ENCODE measurements around the gene ACOX3. TPM values are rescaled to one million over a fixed set of nuclear protein-coding genes. Genes with fewer than 3 reads are reported as not detected.

Gene ACOX3
- polyA plus RNA-seq, 4 donors = 15.4 to 19.2 (median 16.5) TPM

DNA sequence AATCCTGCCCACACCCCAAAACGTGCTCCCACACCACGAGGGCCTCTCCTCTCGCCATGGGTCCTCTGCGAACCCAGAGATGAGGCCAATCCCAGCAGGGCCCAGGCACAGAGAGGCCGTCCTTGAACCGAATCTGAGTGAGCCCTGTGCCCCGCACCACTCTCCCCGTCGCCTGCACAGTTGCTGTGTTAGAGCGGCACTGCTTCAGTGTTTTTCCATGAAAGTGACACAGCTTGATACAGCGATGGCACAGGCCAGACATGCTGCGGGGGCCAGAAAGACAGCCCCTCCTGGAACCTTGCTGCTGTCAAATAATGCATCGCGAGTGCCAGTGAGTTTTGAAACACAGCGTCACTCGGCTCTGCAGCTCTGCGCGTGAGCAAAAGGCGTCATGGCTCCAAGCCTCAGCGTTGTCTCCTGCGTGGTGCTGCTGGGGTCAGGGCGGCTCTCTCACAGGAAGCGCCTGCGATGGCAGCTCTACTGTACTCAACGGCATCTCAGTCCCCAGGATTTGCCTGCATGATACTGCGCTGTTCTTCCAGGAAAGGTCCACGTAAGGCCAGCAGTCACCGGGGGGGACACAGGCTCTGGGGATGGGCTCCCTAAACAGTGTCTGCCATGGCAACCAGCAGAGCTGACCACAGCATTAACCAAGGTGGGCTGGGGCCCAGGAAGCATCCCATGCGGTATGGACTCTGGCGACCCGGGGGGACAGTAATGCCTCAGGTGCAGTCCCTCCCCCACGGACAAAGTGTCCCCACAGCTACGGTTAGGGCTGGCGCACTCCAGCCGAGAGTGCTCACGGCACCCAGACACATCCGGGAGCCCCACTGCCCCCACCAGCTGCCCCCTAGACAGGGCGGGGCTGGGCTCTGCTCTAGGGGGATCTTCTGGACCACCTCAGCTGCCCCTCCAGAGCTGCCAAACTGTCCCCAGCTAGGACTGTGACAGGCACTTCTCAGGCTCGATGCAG is 63.1 kb downstream of the ACOX3 start:
- no peak for DNase-seq (ENCODE audit: low read depth in 4 of 4, low spot score in 2 of 4)

DNA sequence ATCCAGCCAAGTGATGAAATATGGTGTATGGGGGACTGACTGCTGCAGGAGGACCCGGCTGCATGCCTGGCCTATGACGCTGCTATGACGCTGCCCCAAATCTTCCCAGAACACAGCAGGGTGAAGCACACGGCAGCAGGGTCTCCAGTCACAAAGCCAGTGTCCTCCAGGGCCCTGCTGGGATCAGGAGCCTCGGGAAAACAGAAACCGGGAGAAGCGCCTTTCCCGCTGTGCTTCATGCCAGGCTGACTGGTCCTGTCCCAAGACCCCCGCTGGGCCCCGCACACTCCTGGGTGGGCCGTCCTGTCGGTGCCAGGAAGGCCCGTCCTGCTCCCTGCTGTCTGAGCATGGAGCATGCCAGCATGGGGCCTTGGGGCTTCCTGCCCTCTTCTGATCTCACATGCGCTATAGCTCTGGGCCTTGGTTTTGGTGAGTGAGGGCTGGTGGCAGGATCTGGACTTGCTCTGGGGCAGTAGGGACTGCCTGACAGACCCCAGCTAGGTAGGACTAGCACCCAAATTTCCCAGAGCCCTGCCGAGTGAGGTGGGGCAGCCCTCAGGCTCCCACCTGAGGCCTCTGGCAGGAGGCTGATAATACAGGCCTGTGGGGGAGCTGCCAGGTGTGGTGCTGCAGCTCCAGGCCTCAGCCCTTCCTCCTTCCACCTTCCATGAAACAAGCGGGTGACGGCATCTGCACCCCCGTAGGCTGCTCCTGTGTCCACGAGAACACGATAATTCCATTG is 64.0 kb downstream of the ACOX3 start:
- DNase-seq (ENCODE audit: low read depth in 4 of 4, low spot score in 2 of 4) = no peak

DNA sequence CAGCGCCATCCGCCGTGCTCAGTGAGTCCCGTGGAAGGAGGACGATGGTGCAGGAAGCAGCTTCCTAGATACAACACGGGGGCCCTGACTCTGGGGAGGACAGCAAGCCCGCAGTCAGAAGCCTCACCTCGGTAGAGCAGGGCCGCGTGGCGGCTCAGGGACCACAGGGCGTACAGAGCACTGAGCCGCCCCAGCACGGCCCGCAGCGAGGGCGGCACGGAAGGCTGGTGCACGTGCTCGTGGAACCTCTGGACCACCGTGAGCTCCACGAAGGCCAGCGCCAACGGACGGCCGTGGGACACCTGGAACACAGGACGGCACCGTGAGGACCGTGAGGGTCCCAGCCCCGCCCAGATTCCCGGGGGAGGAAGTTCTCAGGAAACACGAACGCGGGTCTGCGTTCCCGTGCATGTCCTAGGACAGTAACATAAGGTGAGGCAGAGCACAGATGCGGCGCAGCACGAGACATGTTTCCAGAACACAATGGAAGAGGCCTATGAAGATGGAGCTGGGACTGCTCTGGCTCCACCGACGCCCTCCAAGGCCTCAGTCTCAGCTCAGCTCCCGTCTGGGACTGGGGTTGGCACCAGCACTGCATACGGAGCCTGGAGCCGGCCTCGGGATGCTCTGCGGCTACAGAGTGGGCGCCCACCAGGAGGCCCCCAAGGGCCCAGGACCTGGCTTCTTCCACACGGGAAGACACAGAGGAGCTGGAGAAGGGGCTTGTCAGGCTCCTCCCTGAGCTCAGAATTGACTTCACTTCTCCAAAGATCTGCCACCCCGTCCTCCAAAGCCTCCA is 65.5 kb downstream of the ACOX3 start:
- no peak for DNase-seq (ENCODE audit: low read depth in 4 of 4, low spot score in 2 of 4)

DNA sequence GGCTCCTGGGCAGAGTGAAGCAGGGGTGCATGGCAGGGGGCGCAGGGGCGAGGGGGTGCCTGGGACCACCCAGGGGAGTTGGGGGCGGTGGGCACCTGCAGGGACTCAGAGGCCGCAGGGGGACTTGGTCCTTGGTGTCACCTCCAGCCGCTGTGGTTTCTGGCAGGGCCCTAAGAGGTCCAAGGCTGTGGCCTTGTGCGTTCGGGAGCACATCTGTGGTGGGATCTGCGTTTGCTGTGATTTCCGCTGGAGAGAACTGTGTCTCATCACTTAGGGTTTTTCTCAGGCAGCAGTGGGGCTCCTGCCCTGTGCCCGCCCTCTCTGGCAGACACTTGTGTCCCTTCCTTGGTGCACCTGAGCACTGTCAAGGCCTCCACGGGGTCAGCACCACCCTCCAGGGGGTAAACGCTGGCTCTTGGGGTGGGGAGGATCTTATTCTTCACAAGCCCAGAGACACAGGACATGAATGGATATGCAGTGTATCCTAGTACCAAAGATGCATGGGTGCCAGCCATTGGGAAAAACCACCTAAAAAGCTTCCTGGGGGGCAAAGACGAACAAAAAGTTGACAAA is 66.5 kb downstream of the ACOX3 start:
- DNase-seq (ENCODE audit: low read depth in 4 of 4, low spot score in 2 of 4) = no peak

DNA sequence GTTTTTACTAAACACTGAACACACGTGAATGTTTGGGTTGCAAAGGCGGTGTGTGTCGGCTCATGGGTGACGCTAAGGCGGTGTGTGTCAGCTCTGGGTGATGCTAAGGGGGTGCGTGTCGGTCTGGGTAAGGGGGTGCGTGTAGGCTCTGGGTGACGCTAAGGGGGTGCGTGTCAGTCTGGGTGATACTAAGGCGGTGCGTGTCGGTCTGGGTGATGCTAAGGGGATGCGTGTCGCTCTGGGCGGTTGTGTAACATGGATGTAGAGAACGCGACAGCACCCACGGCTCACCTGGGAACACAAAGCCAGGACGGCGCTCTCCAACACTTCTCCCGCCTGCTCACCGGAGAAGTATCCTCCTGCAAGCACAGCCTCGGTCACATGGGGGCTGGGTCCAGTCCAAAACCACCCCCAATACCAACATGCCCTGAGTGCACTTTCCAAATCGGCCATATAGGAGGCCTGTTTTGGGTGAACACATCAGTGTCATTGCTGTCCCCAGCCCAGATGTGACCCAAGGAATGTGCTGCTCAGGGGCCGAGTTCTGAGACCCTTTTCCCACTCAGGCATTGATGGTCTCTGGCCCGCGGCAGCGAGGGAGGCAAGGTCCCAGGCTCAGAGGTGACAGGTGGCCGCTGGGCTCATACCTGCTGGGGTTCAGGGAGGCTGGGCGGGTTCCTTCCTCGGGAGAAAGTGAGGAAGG is 67.1 kb downstream of the ACOX3 start:
- DNase-seq (ENCODE audit: low read depth in 4 of 4, low spot score in 2 of 4) = no peak

DNA sequence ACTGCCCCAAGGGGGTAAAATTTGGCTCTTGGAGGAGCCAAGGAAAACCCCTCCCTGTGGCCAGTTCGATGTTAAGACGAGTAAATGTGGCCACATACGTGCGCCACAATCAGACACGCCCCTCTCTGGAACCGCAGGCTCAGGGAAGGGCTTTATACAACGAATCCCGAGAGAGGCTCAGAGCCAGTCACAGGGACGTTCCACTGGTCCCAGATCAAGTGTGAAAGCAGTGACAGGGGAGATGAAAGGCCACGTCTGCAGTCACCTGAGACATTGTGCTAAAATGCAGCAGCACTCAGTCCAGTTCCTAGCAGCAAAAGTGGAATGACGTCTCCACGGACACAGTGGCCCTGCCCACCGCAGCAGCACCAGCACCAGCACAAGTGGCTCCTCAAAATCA is 68.0 kb downstream of the ACOX3 start:
- no peak for DNase-seq (ENCODE audit: low read depth in 4 of 4, low spot score in 2 of 4)

DNA sequence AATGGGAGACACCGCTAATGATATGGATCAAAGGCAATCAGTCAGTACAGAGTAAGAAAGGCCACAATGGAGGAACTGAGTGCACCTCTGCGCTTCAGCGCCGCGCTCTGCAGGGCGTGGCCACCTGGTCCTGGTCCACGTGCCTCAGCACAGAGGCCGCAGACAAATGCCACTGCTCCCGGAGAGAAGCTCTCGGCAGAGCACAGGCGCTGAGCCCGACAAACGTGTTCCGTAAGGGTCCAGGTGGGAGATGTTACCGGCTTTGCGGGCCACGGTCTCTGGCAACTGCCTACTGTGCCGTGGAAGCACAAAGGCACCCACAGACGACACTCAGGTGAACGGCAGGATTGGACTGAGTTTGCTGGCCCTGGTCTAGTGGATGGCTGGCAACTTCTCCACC is 68.9 kb downstream of the ACOX3 start:
- DNase-seq (ENCODE audit: low read depth in 4 of 4, low spot score in 2 of 4) = no peak

DNA sequence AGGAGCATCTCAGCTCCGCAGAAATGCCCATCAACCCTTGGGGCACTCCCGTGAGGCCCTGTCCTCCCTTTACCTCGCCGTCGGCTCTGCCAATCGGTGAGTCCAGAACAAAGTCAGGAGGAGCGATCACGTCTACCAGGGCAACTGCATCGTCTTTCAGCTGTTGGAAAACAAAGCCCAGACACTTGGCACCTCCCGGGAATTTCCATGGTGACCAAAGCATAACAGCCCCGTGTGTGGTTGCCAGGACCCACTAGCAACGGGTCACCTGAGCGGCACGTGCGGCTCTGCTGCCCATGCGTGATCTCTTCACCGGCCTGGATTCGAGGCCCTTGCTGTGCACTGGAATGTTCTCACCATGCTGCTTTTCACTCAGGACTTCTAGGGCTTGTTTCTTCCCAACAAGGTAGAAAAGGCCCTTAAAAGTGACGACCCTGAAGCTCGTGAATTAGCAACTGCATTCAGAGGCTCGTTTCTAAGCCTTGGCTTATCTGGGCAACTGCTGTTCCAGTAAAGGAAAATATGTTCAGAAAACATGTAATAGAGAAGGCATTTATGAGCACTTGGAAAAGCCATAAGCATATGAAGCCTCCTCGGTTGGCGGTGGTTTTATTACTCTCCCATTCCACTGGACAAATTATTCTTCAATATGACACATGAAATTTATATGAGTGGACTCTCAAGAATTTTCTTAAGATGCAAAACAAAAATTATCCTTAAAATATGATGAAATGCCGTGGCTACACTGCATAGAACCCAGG is 69.5 kb downstream of the ACOX3 start:
- DNase-seq (ENCODE audit: low read depth in 4 of 4, low spot score in 2 of 4) = no peak

DNA sequence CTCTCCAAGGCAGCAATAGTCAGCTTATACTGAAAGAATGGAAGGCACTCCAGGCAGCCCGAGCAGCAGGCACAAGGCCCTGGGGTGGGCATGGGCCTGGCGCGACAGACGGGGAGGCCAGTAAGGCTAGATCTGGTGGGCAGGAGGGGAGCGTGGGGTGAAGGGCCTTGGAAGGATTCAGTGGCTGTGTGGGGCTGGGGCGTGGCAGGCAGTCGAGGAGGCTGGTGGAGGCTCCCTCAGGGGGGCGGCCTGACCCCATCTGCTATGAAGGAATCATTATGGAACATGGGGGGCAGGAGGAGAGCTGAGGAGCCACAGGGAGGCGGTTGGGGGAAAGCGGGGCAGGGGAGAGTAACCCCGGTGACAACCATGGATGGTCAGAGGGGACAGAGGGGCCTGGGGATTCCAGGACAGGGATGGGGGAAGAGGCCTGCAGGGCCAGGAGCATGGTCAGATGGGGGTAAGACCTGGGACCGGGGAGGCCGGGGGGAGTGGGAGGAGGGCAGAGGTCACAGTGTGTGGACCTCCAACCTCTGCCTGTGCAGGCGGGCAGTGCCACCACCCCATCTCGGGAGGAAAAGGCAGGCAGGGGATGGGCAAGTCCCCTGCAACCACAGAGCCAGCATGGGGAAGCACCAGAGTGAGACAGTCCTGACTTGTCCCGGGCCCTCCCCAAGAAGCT is 70.3 kb downstream of the ACOX3 start:
- no peak for DNase-seq (ENCODE audit: low read depth in 4 of 4, low spot score in 2 of 4)

DNA sequence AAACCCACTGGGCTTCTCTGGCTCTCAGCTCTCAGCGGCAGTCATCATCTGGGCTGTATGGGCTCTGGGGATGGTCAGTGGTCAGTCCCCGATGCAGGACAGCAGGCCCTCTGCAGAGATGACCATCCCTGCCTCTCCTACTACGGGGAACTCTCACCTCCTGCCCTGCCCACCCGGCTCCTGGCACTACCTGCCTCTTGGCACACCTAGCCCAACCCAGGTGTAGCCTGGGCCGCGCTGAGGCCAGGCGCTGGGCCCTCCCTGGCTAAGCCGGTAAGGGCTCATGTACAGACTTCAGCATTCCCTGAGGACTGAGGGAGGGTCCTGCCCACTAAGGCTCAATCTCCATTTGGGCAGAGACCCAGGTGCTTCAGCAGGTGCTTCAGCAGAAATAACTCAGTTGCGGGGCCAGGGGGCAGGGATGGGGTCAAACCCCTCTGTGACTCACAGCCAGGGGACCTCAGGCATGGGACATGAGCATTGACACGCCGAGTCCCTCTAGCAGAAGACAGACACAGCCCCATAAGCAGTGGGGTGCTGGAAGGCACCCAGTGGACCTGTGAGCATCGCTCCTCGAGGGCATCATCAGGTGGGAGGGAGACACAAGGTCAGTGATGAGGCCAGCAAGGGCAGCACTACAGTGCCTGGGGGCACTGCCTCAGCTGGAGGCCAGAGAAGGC is 71.0 kb downstream of the ACOX3 start:
- no peak for DNase-seq (ENCODE audit: low read depth in 4 of 4, low spot score in 2 of 4)

DNA sequence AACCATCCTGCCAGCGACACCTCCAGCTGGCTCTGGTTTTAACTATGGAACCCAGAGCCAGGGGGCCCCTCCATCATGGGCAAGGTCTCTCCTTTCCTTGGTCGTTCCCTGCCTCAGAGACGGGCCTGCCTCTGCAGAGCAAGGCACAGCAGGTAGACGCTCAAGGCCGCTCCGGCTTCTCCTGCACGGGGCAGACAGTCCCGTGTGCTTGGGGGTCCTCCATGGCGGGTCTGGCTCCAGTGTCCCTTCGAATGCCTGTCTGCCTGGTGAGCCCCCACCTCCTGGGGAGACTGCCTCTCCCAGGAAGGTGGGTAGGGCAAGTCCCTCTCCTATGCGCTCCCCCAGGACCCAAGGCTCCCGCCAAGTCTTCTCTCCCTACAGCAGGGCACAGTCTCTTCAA is 71.5 kb downstream of the ACOX3 start:
- DNase-seq (ENCODE audit: low read depth in 4 of 4, low spot score in 2 of 4) = no peak

DNA sequence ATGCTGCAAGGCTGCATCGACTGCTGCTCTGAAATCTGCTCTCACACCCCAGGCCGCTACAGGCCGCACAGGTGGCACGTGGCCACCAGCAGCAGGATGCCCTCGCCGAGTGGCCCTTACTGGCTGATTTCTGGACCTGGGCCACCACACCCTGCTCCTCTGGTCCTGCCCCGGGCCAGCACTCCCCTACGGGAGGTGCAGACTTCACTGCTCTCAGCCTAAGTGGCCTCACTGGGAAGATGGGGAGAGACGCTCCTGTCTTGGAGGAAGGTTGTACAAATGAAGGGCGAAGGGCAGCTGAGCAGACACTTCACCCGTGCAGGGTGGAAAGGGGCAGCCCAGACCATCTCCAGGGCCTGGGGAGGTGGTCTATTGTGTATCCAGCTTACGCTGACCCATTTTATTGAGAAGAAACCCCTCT is 72.5 kb downstream of the ACOX3 start:
- DNase-seq (ENCODE audit: low read depth in 4 of 4, low spot score in 2 of 4) = no peak

DNA sequence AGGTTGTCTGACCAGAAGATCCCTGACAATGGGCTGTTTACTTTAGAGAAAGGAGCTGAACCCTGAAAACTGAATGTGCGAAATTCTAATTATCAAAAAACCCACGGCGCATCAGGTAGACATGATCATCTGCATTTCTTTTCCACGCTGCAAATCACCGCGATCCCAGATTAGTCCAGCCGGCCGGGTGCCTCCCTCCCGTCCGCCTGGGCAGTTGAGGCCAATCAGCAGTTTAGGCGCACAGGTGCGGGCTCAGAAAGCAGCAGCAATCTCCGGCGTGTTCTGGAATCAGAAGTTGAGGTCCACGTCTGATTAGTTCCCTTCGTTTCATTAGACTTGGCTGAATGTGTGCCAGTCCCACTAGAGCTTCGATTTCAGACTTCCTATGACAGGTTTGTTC is 73.9 kb downstream of the ACOX3 start:
- no peak for DNase-seq (ENCODE audit: low read depth in 4 of 4, low spot score in 2 of 4)

DNA sequence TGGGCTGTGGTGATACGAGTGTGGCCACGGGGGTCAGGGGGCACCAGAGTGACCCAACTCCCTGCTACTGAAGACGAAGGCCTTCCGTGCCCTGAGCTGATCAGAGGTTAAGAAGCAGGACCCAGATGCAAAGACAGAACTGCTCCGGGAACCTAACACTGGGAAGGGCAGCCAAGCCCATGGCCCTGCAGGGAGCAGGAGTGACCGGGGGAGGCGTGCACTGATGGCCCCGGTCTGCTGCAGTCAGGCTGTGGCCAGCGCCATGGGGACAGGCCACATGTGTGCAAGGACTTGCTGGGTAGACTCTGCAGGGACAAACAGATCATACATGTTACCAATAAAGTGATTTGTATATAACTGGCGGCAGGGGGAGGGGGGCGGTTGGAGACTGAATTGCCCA is 74.6 kb downstream of the ACOX3 start:
- DNase-seq (ENCODE audit: low read depth in 4 of 4, low spot score in 2 of 4) = no peak

DNA sequence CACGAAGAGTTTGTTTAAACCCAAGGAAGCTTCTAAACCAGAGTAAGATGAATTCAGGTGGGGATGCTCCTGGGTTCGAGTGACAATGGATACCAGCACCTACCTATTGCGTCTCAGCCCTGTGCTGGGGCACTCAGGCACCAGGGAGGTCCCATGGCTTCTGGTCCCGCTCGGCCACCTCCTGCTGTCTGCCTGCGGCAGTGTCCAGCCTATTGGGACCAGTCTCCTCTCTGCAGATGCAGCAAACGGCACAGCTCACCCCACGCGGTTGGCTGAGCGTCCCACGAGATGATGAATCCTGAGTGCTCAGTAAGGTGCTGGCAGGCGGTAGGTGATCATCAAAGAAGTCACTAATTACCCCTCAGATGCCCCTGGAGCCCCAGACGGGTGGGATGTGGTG is 75.2 kb downstream of the ACOX3 start:
- DNase-seq (ENCODE audit: low read depth in 4 of 4, low spot score in 2 of 4) = no peak

DNA sequence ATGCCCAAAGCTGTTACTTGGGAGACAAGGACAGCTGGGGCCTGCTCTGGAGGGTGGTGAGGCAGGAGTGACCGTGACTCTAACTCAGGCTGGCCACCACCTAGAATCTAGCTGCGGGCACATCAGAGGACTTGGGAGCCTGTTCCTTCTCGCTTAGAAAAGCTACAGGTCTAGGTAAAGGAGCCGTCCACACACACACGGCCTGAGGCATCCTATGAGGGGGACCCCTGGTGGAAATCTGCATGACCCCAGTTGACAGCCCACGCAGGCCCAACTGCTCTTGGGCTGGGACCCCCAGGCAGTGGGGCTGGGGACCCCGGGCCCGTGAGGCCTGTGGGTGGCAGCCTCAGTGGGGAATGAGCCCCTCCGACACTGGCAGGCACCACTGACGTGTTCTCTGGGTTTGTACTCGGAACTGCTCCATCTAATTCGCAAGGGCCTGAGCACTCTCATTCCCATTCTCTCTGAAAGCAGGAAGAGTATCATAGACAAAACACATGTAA is 75.6 kb downstream of the ACOX3 start:
- no peak for DNase-seq (ENCODE audit: low read depth in 4 of 4, low spot score in 2 of 4)

DNA sequence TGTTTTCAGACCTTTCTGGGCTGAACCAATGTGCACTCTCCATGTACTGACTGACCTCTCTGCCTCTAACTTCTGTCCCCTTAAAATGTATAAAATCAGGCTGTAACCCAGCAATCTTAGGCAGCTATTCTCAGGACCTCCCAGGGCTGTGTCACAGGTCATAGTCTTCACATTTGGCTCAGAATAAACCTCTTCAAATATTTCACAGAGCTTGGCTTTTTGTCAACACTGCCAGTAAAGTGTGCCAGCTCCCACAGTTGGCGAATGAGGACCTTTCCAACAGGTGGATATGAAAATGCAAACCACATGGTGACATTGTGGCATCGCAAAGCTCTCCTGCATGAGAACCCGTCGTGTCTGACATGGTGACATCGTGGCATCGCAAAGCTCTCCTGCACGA is 76.4 kb downstream of the ACOX3 start:
- DNase-seq (ENCODE audit: low read depth in 4 of 4, low spot score in 2 of 4) = no peak

DNA sequence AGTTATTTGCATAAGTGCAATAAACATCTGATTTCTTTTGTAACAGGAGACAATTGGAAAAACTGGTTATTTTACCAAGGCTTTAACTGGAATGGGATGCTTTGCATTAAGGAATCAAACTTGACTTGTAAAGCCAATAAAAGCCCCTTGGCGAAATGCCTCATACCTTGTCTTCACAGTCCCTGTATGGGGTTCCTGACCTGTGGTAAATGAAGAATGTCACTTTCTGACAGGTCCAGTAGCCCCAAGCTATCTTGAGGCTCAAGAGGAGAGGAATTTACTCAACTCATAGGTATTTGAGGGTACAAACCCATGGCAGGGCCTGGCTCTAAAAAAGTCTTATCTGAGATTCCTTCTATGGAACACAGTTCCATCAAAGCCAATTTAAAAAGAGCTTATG is 78.0 kb downstream of the ACOX3 start:
- no peak for DNase-seq (ENCODE audit: low read depth in 4 of 4, low spot score in 2 of 4)

All from left renal cortex interstitium (tissue), 4 donors.